Fibroblast of villous mesenchyme (primary cell): Measurements from ENCODE around the gene TSPAN33. TPM values are rescaled to one million over a fixed set of nuclear protein-coding genes. Genes with fewer than 3 reads are reported as not detected.
A peak's percentile ranks its signal among the peaks of the same experiment; 100 is the strongest.

ENCODE experiments used
- DNase-seq: peaks from one replicate; pipeline ENCODE4 v3.0.0-alpha.2; 2010; ENCODE audit warnings: low read depth
- H3K4me3 ChIP-seq: 2 replicates; pipeline ENCODE4 v1.5.1; 2011; ENCODE audit warnings: low read depth, mild to moderate bottlenecking, low read length
- total RNA-seq: library from RNA; depleted of rRNA; stranded (reverse); fragments of >200 nt; gene quantifications from 2 replicates; pipeline ENCODE4 v1.2.3, GENCODE V29; 2012
- TF ChIP-seq, protein P1 (sequence below): IDR thresholded peaks from 2 replicates; pipeline ENCODE4 v1.5.1; 2012; ENCODE audit warnings: low read depth, mild to moderate bottlenecking, low read length; ENCODE audit not compliant: insufficient read depth

The TSPAN33 gene, protein sequence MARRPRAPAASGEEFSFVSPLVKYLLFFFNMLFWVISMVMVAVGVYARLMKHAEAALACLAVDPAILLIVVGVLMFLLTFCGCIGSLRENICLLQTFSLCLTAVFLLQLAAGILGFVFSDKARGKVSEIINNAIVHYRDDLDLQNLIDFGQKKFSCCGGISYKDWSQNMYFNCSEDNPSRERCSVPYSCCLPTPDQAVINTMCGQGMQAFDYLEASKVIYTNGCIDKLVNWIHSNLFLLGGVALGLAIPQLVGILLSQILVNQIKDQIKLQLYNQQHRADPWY
- total RNA-seq, result 0.32 and 0.43 TPM in 2 replicates

DNA sequence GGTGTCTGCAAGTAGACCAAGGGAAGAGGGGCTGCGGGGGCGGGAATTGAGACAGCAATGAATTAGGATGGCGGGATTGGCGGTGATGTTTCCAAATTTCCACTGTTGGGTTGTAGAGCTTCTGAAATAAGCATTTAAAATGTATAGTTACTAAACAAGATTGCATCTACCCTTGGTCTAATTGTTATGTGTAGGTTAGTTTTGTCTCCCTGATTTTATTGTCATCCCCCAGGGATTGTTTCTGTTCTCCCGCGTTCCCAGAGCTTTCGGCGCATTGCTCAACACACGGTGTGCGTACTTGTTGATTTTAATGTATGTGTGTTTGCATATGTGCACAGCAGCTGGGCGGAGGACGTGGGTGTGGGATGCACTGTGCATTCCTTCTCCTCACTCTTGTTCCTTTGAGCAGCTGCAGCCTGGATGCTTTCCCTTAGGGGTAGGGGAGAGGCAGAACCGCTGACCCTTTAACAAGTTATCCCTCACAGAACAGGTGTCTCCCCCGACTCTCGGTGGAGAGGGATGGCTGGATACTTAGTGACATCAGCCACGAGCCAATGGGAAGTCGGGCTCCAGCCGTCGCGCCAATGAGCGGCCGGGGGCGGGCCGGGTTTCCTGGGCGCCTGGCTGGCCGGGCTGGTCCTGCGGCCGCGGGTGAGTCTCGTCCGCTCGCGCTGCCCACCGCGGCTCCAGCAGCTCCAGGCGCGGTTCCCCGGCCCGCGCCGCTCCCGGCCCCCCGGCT lies at the start of gene TSPAN33:
TSS of gene TSPAN33 (plus strand) at position 613 of the 739 bp plus-strand sequence. CDS start 274 bp downstream, outside the sequence.
- DNase-seq, result peak; percentile 61
- H3K4me3 ChIP-seq, result peak within 1 kb of the TSS; percentile 44
- TF ChIP-seq, protein P1, sequence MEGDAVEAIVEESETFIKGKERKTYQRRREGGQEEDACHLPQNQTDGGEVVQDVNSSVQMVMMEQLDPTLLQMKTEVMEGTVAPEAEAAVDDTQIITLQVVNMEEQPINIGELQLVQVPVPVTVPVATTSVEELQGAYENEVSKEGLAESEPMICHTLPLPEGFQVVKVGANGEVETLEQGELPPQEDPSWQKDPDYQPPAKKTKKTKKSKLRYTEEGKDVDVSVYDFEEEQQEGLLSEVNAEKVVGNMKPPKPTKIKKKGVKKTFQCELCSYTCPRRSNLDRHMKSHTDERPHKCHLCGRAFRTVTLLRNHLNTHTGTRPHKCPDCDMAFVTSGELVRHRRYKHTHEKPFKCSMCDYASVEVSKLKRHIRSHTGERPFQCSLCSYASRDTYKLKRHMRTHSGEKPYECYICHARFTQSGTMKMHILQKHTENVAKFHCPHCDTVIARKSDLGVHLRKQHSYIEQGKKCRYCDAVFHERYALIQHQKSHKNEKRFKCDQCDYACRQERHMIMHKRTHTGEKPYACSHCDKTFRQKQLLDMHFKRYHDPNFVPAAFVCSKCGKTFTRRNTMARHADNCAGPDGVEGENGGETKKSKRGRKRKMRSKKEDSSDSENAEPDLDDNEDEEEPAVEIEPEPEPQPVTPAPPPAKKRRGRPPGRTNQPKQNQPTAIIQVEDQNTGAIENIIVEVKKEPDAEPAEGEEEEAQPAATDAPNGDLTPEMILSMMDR, result no peak

DNA sequence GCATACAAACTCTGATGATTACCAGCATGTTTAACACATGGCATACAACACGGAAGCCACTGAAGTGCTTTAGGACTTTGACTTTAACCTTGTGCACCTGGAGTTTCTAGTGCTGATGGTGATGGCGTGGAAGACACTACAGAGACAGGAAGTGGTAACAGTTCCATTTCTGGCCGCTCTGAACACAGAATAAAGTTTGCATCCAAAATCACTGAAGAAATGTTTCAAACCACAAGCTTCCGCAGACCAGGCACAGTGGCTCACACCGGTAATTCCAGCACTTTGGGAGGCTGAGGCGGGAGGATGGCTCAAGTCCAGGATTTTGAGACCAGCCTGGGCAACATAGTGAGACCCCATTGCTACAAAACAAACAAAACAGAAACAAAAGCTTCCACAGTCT lies 49.2 kb upstream of the TSPAN33 start:
- no peak overlapping the region for H3K4me3 ChIP-seq
- TF ChIP-seq, protein P1, result no peak
- DNase-seq, result no peak

DNA sequence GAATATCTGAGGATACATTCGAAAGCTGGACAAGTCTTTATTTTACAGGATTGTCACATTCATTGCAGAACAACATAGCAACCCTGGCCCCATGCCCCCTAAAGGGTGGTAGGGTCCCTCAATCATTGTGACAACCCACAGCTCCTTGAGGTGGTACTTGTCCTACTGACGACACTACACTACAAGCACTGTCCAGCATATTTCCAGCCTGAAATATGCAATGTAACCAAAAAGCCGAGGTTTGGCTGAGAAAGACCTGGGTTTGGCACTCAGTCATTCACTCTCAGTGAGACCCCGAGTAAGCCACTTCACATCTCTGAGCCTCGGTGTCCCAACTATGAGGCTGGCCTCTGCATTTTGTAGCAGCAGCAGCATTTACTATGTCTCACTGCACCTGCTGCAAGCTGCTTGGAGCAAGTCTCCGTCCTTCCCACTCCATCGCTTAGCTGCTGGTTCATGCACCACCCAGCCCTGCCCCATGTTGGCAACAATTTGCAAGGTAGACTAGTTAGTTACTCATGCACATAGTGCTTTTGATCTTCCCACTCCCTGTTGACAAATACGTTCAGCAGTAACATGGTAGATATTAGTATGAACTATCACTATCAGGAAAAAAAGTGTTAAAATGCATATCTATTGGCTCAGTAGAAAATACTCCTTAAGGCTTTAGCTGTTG lies 46.0 kb upstream of the TSPAN33 start:
- no peak overlapping the region for H3K4me3 ChIP-seq
- no peak for DNase-seq
- TF ChIP-seq, protein P1, result no peak

DNA sequence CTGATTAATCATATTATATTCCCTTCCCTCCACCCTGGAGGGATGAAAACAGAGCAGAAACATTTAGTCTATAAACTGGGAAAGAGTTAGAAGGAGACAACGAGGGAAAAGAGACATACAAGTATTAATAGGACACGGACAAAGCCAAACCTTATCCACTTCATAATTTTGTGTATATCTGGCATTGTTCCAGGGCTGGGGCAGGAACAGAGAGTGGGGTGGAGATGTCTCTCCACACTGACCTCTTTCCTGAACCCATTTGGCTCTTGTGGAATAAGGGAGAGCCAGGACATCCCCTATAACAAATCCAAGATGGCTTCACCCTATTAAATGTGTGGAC lies 43.7 kb upstream of the TSPAN33 start:
- no peak overlapping the region for H3K4me3 ChIP-seq
- no peak for DNase-seq
- TF ChIP-seq, protein P1, result no peak

DNA sequence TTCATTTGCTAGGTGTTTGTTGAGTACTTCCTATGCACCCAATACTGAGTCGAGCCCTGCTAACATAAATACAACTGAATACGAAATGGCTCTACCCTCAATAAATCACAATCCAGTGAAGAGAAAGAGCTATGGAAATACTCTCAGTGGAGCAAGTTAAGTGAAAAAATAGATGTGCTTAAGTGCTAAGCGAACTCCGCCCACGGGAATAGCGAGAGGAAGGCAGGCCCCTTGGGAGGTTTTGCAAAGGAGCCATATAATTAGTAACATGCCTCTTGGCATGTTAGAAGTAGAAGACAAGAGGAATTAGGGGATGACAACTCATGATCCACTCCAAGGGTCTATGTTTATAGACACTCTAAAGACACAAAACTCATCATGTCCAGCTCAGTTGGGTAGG lies 42.8 kb upstream of the TSPAN33 start:
- TF ChIP-seq, protein P1, result no peak
- DNase-seq, result no peak

DNA sequence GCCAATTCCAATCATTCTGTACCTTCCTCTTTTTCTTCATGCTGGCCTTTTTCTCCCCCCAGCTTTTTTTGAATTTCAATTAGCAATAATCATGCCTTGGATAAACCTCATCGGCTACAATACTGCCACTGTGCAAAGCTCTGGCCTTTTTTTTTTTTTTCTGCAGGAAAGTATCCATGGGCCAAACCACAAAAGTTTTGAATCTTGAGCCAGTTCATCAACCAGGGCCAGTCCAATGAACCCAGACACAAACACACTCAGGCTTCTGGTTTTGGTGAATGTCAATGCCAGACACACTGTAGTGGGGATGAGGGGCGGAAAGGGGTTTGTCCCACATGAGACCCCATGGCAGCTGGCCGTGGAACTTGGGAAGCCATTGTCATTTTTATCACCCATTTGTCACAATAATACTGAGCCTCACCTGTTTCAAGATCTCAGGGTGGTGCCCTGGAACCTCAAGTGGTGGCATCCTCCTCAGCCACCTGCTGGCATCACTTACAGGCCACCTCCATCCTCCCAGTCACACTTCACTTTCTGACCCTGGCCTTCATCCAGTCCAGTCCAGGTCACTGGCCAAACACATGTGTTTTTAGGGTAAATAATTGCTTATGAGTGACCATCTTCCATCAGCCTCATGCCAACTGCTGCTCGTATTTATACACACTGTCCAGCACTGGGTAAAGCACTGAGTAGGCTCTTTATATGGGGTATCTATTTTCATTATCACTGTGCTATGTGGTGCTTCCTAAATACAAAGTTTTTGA lies 40.8 kb upstream of the TSPAN33 start:
- TF ChIP-seq, protein P1, result no peak
- DNase-seq, result no peak
- no peak overlapping the region for H3K4me3 ChIP-seq

More for the DNA sequence above, 42.8 kb upstream of the TSPAN33 start:
- no peak overlapping the region for H3K4me3 ChIP-seq
